Peyer's patch (tissue), 4 donors: ENCODE data around the gene TMC7. TPM values are rescaled to one million over a fixed set of nuclear protein-coding genes. Genes with fewer than 3 reads are reported as not detected.

Experiments used
- DNase-seq, 3 donors: peaks; one replicate each; pipeline ENCODE4 v3.0.0-alpha.2; 2017 to 2019
- H3K27ac ChIP-seq, 4 donors: fragments of 200-600 bp; sonication (generic); one replicate each; pipeline ENCODE4 v1.5.1; 2016 to 2019
- H3K27me3 ChIP-seq, 2 donors: fragments of 200-600 bp; sonication (generic); one replicate each; pipeline ENCODE4 v1.5.1; 2019
- H3K36me3 ChIP-seq, 3 donors: fragments of 200-600 bp; sonication (generic); one replicate each; pipeline ENCODE4 v1.5.1; 2016 to 2019
- H3K4me1 ChIP-seq, 4 donors: fragments of 200-600 bp; sonication (generic); one replicate each; pipeline ENCODE4 v1.5.1; 2016 to 2019
- H3K4me3 ChIP-seq, 4 donors: fragments of 200-600 bp; sonication (generic); 1 replicate in 3 of 4; 2 replicates in 1 of 4; pipeline ENCODE4 v1.5.1; 2016 to 2019; ENCODE audit warnings: mild to moderate bottlenecking in 1 of 4
- H3K9me3 ChIP-seq, 4 donors: fragments of 200-600 bp; sonication (generic); one replicate each; pipeline ENCODE4 v1.5.1; 2016 to 2019; ENCODE audit warnings: mild to moderate bottlenecking in 1 of 4
- CTCF ChIP-seq, 6 experiments: fragments of 450-650 bp in 4 of 6; fragments of 200-600 bp in 2 of 6; sonication (generic) in 1 of 6; IDR thresholded peaks; one replicate each; pipeline ENCODE4 v1.5.1; 2017 to 2019; ENCODE audit warnings: antibody characterized with exemption in 6 of 6, mild to moderate bottlenecking in 3 of 6, moderate library complexity in 1 of 6
- POLR2A ChIP-seq, 2 donors: fragments of 450-650 bp; IDR thresholded peaks; one replicate each; pipeline ENCODE4 v1.5.1; 2017; ENCODE audit warnings: antibody characterized with exemption in 2 of 2, mild to moderate bottlenecking in 2 of 2, moderate library complexity in 2 of 2
- total RNA-seq, 4 donors: library from RNA; depleted of rRNA; stranded (reverse); fragments of >200 nt; gene quantifications; one replicate each; pipeline ENCODE4 v1.1.0, GENCODE V29; 2016

The TMC7 gene
- 1 to 10 TPM; 2.5 to 7.0 (median 5.6) TPM for total RNA-seq

GRCh38 chr16:18983565-18984434 is at the start of gene TMC7:
TSS of gene TMC7 (plus strand) at chr16:18983934. CDS start at chr16:18984064, 130 bp downstream.
- Histone ChIP-seq H3K36me3 (no peaks in the 10 kb centered on the region), H3K27me3 (no peaks in the 10 kb centered on the region), H3K9me3 (no peaks in the 10 kb centered on the region), H3K4me1 (peaks cover 0 to 4% (median 0%) of the 10 kb centered on the region in 4 donors), H3K4me3 (peak within 1 kb of the TSS; percentile 23 to 87 (median 60)), H3K27ac (peak within 1 kb of the TSS in 3 of 4 donors; percentile 59 to 85 (median 72))
- DNase-seq: peak in 2 of 3 donors; percentile 88 to 94
- TF ChIP-seq CTCF (IDR thresholded peaks at IDR 0.05) (peak in 4 of 6 experiments; percentile 44 to 94 (median 88)), POLR2A (IDR thresholded peaks at IDR 0.05) (peak; percentile 11 to 44)

GRCh38 chr16:18936727-18937340 is 46.9 kb upstream of the TMC7 start:
- no peak for TF ChIP-seq CTCF (IDR thresholded peaks at IDR 0.05)
- no peak for TF ChIP-seq POLR2A (IDR thresholded peaks at IDR 0.05)
- H3K4me3 ChIP-seq: no peak overlapping the region
- H3K27me3 ChIP-seq: no peaks in the 10 kb centered on the region
- H3K36me3 ChIP-seq: no peaks in the 10 kb centered on the region
- peak overlapping the region in 2 of 4 donors; percentile 27 to 29 for H3K27ac ChIP-seq
- H3K9me3 ChIP-seq: no peaks in the 10 kb centered on the region
- no peak for DNase-seq
- H3K4me1 ChIP-seq: peaks cover 0 to 7% (median 0%) of the 10 kb centered on the region in 4 donors

GRCh38 chr16:18937390-18937789 is 46.3 kb upstream of the TMC7 start:
- H3K27me3 ChIP-seq: no peaks in the 10 kb centered on the region
- TF ChIP-seq POLR2A (IDR thresholded peaks at IDR 0.05) (no peak), CTCF (IDR thresholded peaks at IDR 0.05) (no peak)

GRCh38 chr16:18938986-18939385 is 44.7 kb upstream of the TMC7 start:
- Histone ChIP-seq H3K27ac (peak overlapping the region in 2 of 4 donors; percentile 50 to 59), H3K4me1 (peaks cover 0 to 7% (median 0%) of the 10 kb centered on the region in 4 donors), H3K36me3 (no peaks in the 10 kb centered on the region), H3K4me3 (no peak overlapping the region), H3K9me3 (no peaks in the 10 kb centered on the region), H3K27me3 (no peaks in the 10 kb centered on the region)
- no peak for DNase-seq
- TF ChIP-seq POLR2A (IDR thresholded peaks at IDR 0.05): no peak
- no peak for TF ChIP-seq CTCF (IDR thresholded peaks at IDR 0.05)

More at GRCh38 chr16:18937390-18937789, 46.3 kb upstream of the TMC7 start:
- no peak overlapping the region for H3K27ac ChIP-seq
- H3K36me3 ChIP-seq: no peaks in the 10 kb centered on the region
- H3K4me1 ChIP-seq: peaks cover 0 to 7% (median 0%) of the 10 kb centered on the region in 4 donors
- H3K9me3 ChIP-seq: no peaks in the 10 kb centered on the region
- no peak overlapping the region for H3K4me3 ChIP-seq
- DNase-seq: no peak

GRCh38 chr16:18941471-18941870 is 42.3 kb upstream of the TMC7 start:
- H3K4me1 ChIP-seq: peaks cover 0 to 3% (median under 1%) of the 10 kb centered on the region in 4 donors
- H3K36me3 ChIP-seq: no peaks in the 10 kb centered on the region
- H3K4me3 ChIP-seq: no peak overlapping the region
- no peaks in the 10 kb centered on the region for H3K9me3 ChIP-seq
- no peak for TF ChIP-seq POLR2A (IDR thresholded peaks at IDR 0.05)
- TF ChIP-seq CTCF (IDR thresholded peaks at IDR 0.05): no peak
- DNase-seq: no peak
- no peaks in the 10 kb centered on the region for H3K27me3 ChIP-seq
- H3K27ac ChIP-seq: no peak overlapping the region
